IMR-90 (cell line): Measurements from ENCODE around the gene DAG1.

Experiments used
- CEBPB ChIP-seq: IDR thresholded peaks from 2 replicates; pipeline ENCODE4 v1.6.1; 2012; ENCODE audit warnings: low read depth, low read length, improper control_type of control experiment
- CTCF ChIP-seq: conservative IDR thresholded peaks from 2 replicates; pipeline ENCODE4 v1.5.1; 2012; ENCODE audit warnings: mild to moderate bottlenecking, low read depth, low read length, improper control_type of control experiment
- MAFK ChIP-seq: IDR thresholded peaks from 2 replicates; pipeline ENCODE4 v1.6.1; 2012; ENCODE audit warnings: low read depth, low read length, improper control_type of control experiment
- MXI1 ChIP-seq: IDR thresholded peaks from 2 replicates; pipeline ENCODE4 v1.6.1; 2012; ENCODE audit warnings: low read depth, mild to moderate bottlenecking, low read length, moderate library complexity, borderline replicate concordance
- POLR2A ChIP-seq: IDR thresholded peaks from 2 replicates; pipeline ENCODE4 v1.6.1; 2012; ENCODE audit warnings: mild to moderate bottlenecking, low read depth, low read length
- RAD21 ChIP-seq: IDR thresholded peaks from 2 replicates; pipeline ENCODE4 v1.6.1; 2012; ENCODE audit warnings: low read length, improper control_type of control experiment
- RFX5 ChIP-seq: IDR thresholded peaks from 2 replicates; pipeline ENCODE4 v1.8.0; 2012; ENCODE audit warnings: low read depth, mild to moderate bottlenecking, low read length, moderate library complexity
- SMC3 ChIP-seq: fragments of 150-350 bp; IDR thresholded peaks from 2 replicates; pipeline ENCODE4 v1.6.1; 2016; ENCODE audit warnings: low read depth, mild to moderate bottlenecking, antibody characterized with exemption, low read length, moderate library complexity
- USF2 ChIP-seq: fragments of 150-350 bp; IDR thresholded peaks from 2 replicates; pipeline ENCODE4 v1.6.1; 2017; ENCODE audit warnings: mild to moderate bottlenecking, antibody characterized with exemption, low read length, low read depth

GRCh38 chr3:49465270-49466034 lies 4.6 kb upstream of the DAG1 start:
- TF ChIP-seq POLR2A = no peak
- no peak for TF ChIP-seq CTCF
- no peak for TF ChIP-seq MAFK
- no peak for TF ChIP-seq RFX5
- no peak for TF ChIP-seq SMC3
- 0 out of 2 replicates have a peak, but pooled peaks have one; percentile 4 for TF ChIP-seq CEBPB
- TF ChIP-seq RAD21 = no peak
- no peak for TF ChIP-seq USF2
- no peak for TF ChIP-seq MXI1
